ENCODE measurements around the gene RHOBTB3. TPM values are rescaled to one million over a fixed set of nuclear protein-coding genes. Genes with fewer than 3 reads are reported as not detected.

RHOBTB3 gene
- total RNA-seq, 4 donors from 2014 or later, result 4.7 to 59.3 (median 13.6) TPM

- TF ChIP-seq CTCF (IDR thresholded peaks at IDR 0.05) (no peak), POLR2A (IDR thresholded peaks at IDR 0.05) (no peak)
- peaks cover 0 to 13% (median 5%) of the 10 kb centered on the region in 3 donors for H3K36me3 ChIP-seq
- DNase-seq, result no peak
- WGBS, 2 donors, result 59 to 95% methylated on average over 3 of the region's 3 CpGs
- no peak overlapping the region for H3K4me3 ChIP-seq
- no peaks in the 10 kb centered on the region for H3K27me3 ChIP-seq
- H3K9me3 ChIP-seq, result no peaks in the 10 kb centered on the region
- intact Hi-C loops (cut with DNase I), result no loop called here
- no peak overlapping the region for H3K27ac ChIP-seq
- H3K4me1 ChIP-seq, result peaks cover 0 to 28% (median 5%) of the 10 kb centered on the region in 3 donors
Observed at GRCh38 chr5:95773335-95774059, 42.4 kb downstream of the RHOBTB3 start.

GRCh38 chr5:95777441-95777840 lies 46.3 kb downstream of the RHOBTB3 start:
- Histone ChIP-seq H3K27me3 (no peaks in the 10 kb centered on the region), H3K27ac (no peak overlapping the region), H3K4me3 (no peak overlapping the region), H3K9me3 (no peaks in the 10 kb centered on the region), H3K36me3 (no peaks in the 10 kb centered on the region), H3K4me1 (peaks cover 4 to 36% (median 8%) of the 10 kb centered on the region in 3 donors)
- intact Hi-C loops (cut with DNase I), result no loop called here
- DNase-seq, result no peak
- no peak for TF ChIP-seq CTCF (IDR thresholded peaks at IDR 0.05)
- 94 to 95% methylated on average over 3 of the region's 3 CpGs for WGBS, 2 donors

- H3K27ac ChIP-seq, result peak overlapping the region in 3 of 4 donors; percentile 34 to 63 (median 59)
- H3K4me3 ChIP-seq, result no peak overlapping the region
- no peaks in the 10 kb centered on the region for H3K36me3 ChIP-seq
- no peaks in the 10 kb centered on the region for H3K27me3 ChIP-seq
- no peaks in the 10 kb centered on the region for H3K9me3 ChIP-seq
- TF ChIP-seq CTCF (IDR thresholded peaks at IDR 0.05), result no peak
- peaks cover 4 to 27% (median 8%) of the 10 kb centered on the region in 3 donors for H3K4me1 ChIP-seq
- no peak for DNase-seq
- 67 to 94% methylated on average over 5 to 7 of the region's 7 CpGs for WGBS, 2 donors
- intact Hi-C loops (cut with DNase I), result no loop called here
Observed at GRCh38 chr5:95778713-95779436, 47.7 kb downstream of the RHOBTB3 start.

- no peak for DNase-seq
- Histone ChIP-seq H3K4me3 (no peak overlapping the region), H3K36me3 (no peaks in the 10 kb centered on the region), H3K4me1 (peaks cover 4 to 23% (median 8%) of the 10 kb centered on the region in 3 donors), H3K27me3 (no peaks in the 10 kb centered on the region), H3K9me3 (no peaks in the 10 kb centered on the region), H3K27ac (peak overlapping the region in 3 of 4 donors; percentile 32 to 63 (median 59))
- 62 to 79% methylated on average over 2 of the region's 2 CpGs for WGBS, 2 donors
- TF ChIP-seq POLR2A (IDR thresholded peaks at IDR 0.05) (no peak), CTCF (IDR thresholded peaks at IDR 0.05) (no peak)
- intact Hi-C loops (cut with DNase I), result loop anchor here (5.0 to 10.0 kb wide), 2 partner anchors 68 to 115 kb away; no protein-coding TSS in a partner anchor
Observed at GRCh38 chr5:95779611-95780010, 48.5 kb downstream of the RHOBTB3 start.

- H3K27ac ChIP-seq, result peak overlapping the region in 3 of 4 donors; percentile 57 to 71 (median 59)
- no peaks in the 10 kb centered on the region for H3K9me3 ChIP-seq
- no peak overlapping the region for H3K4me3 ChIP-seq
- WGBS, 2 donors, result 83 to 96% methylated on average over 5 to 7 of the region's 7 CpGs
- no peaks in the 10 kb centered on the region for H3K27me3 ChIP-seq
- intact Hi-C loops (cut with DNase I), result loop anchor here (5.0 to 10.0 kb wide), 2 partner anchors 67 to 116 kb away; no protein-coding TSS in a partner anchor
- TF ChIP-seq POLR2A (IDR thresholded peaks at IDR 0.05) (no peak), CTCF (IDR thresholded peaks at IDR 0.05) (no peak)
- H3K36me3 ChIP-seq, result no peaks in the 10 kb centered on the region
- no peak for DNase-seq
- peaks cover 4 to 23% (median 8%) of the 10 kb centered on the region in 3 donors for H3K4me1 ChIP-seq
Observed at GRCh38 chr5:95780597-95780996, 49.5 kb downstream of the RHOBTB3 start.
